ENCODE measurements around the gene PIEZO1.

Gene PIEZO1

DNA sequence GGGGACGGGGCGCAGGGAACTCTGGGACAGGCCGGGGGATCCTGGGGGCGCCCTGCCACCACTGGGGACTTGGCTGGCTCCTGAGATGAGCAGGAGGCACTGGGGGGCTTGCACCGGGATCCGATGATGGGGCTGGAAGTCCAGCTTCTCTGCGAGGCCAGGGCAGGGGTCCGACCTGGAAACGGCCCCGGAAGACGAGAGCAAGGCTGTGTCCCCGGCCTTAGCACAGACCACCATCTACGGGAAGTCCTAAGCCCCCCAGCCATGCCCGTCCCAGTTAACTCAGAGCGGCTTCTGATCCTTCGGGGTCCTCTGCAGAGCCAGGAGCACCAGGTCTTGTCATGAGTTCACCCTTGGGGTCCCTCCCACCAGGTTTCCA is 19.1 kb upstream of the PIEZO1 start:
- peaks cover 32% of the 10 kb centered on the region for H3K36me3 Mint-ChIP-seq
- no peak for DNase-seq
- H3K9me3 Mint-ChIP-seq: no peaks in the 10 kb centered on the region
- CTCF ChIA-PET: interaction anchor here (1.9 kb wide), 1 partner anchor 22 kb away, joined by 8 read pairs; no protein-coding TSS in a partner anchor
- no peaks in the 10 kb centered on the region for H3K27me3 Mint-ChIP-seq
- peaks cover 42% of the 10 kb centered on the region for H3K4me1 Mint-ChIP-seq
- H3K27ac Mint-ChIP-seq: peak overlapping the region; percentile 68
- peak overlapping the region; percentile 88 for H3K4me3 Mint-ChIP-seq

GRCh38 chr16:88803264-88803987 is 18.4 kb upstream of the PIEZO1 start, which contains the start of gene CDT1:
CDT1 (plus strand) TSS chr16:88803789; CDS start chr16:88803832, 43 bp downstream.
- CTCF ChIA-PET: interaction anchor here (0.6 to 1.0 kb wide), 2 partner anchors 21 to 22 kb away, joined by 3 to 4 read pairs; no protein-coding TSS in a partner anchor
- H3K4me1 Mint-ChIP-seq: peaks cover 44% of the 10 kb centered on the region

GRCh38 chr16:88800277-88800592 is 15.2 kb upstream of the PIEZO1 start:
- H3K27ac Mint-ChIP-seq: peak overlapping the region; percentile 62
- H3K36me3 Mint-ChIP-seq: peaks cover 15% of the 10 kb centered on the region
- peaks cover 49% of the 10 kb centered on the region for H3K4me1 Mint-ChIP-seq
- no peaks in the 10 kb centered on the region for H3K27me3 Mint-ChIP-seq
- DNase-seq: no peak
- no peaks in the 10 kb centered on the region for H3K9me3 Mint-ChIP-seq
- CTCF ChIA-PET: interaction anchor here (1.7 to 3.1 kb wide), 5 partner anchors 10 to 63 kb away, joined by 5 to 14 read pairs (median 6); partner anchors contain the start of genes GALNS and TRAPPC2L
- peak overlapping the region; percentile 6 for H3K4me3 Mint-ChIP-seq

More at GRCh38 chr16:88803264-88803987, 18.4 kb upstream of the PIEZO1 start, which contains the start of gene CDT1:
- Mint-ChIP-seq H3K36me3 (peaks cover 30% of the 10 kb centered on the region), H3K27ac (peak within 1 kb of the TSS; percentile 94), H3K4me3 (peak within 1 kb of the TSS; percentile 88), H3K9me3 (no peaks in the 10 kb centered on the region), H3K27me3 (no peaks in the 10 kb centered on the region)
- DNase-seq: peak; percentile 84

GRCh38 chr16:88799569-88800276 is 14.7 kb upstream of the PIEZO1 start:
- Mint-ChIP-seq H3K9me3 (no peaks in the 10 kb centered on the region), H3K27me3 (no peaks in the 10 kb centered on the region), H3K27ac (peak overlapping the region; percentile 62), H3K4me3 (peak overlapping the region; percentile 6), H3K4me1 (peaks cover 51% of the 10 kb centered on the region), H3K36me3 (peaks cover 15% of the 10 kb centered on the region)
- peak; percentile 73 for DNase-seq
- CTCF ChIA-PET: interaction anchor here (1.6 to 3.1 kb wide), 6 partner anchors 10 to 63 kb away, joined by 4 to 14 read pairs (median 6); partner anchors contain the start of genes GALNS and TRAPPC2L

- no peaks in the 10 kb centered on the region for H3K27me3 Mint-ChIP-seq
Measured at GRCh38 chr16:88798772-88799455, 13.9 kb upstream of the PIEZO1 start.

DNA sequence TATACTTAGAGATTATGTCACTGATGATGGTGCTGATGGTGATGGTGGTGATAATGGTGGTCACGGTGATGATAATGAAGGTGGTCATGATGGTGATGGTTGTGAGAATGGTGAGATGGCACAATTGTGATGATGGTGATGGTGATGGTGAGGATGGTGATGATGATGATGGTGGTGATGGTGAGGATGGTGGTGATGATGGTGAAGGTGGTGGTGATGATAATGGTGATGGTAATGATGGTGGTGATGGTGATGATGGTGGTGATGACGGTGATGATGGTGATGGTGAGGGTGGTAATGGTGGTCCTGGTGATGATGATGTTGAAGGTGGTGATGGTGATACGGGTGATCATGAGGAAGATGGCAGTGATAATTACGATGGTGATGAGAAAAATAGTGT is 13.1 kb upstream of the PIEZO1 start:
- Mint-ChIP-seq H3K36me3 (peaks cover 13% of the 10 kb centered on the region), H3K9me3 (no peaks in the 10 kb centered on the region), H3K27ac (no peak overlapping the region), H3K4me1 (peaks cover 62% of the 10 kb centered on the region), H3K27me3 (no peaks in the 10 kb centered on the region), H3K4me3 (no peak overlapping the region)
- no peak for DNase-seq
- CTCF ChIA-PET: no interaction called here

More at GRCh38 chr16:88798772-88799455, 13.9 kb upstream of the PIEZO1 start:
- Mint-ChIP-seq H3K27ac (no peak overlapping the region), H3K4me3 (no peak overlapping the region), H3K36me3 (peaks cover 13% of the 10 kb centered on the region), H3K9me3 (no peaks in the 10 kb centered on the region), H3K4me1 (peaks cover 54% of the 10 kb centered on the region)
- DNase-seq: no peak
- CTCF ChIA-PET: interaction anchor here (1.6 to 3.1 kb wide), 5 partner anchors 13 to 62 kb away, joined by 4 to 14 read pairs (median 6); partner anchors contain the start of genes GALNS and TRAPPC2L

DNA sequence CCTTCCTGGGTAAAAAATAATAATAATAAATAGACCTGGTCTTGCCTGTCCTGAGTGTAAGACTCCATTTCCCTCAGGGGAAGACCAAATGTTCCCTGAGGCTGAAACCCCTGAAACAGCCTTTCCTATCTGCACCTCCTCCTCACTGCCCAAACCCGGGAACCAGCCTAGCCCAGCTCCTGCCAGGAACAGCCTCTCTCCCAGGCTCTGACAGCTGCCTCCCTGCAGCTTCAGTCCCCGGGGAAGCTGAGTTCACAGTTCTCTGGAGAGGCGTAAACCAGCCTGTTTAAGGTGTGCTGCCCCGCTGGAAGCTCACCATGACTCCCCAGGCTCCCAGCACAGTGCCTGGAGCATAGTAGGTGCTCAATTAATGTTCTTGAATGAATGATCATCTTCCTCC is 11.3 kb upstream of the PIEZO1 start:
- Mint-ChIP-seq H3K9me3 (no peaks in the 10 kb centered on the region), H3K36me3 (peaks cover 13% of the 10 kb centered on the region), H3K27ac (peak overlapping the region; percentile 52), H3K4me3 (no peak overlapping the region), H3K4me1 (peaks cover 73% of the 10 kb centered on the region), H3K27me3 (no peaks in the 10 kb centered on the region)
- no peak for DNase-seq
- CTCF ChIA-PET: interaction anchor here (0.7 to 1.0 kb wide), 2 partner anchors 53 to 59 kb away, joined by 3 read pairs; no protein-coding TSS in a partner anchor

DNA sequence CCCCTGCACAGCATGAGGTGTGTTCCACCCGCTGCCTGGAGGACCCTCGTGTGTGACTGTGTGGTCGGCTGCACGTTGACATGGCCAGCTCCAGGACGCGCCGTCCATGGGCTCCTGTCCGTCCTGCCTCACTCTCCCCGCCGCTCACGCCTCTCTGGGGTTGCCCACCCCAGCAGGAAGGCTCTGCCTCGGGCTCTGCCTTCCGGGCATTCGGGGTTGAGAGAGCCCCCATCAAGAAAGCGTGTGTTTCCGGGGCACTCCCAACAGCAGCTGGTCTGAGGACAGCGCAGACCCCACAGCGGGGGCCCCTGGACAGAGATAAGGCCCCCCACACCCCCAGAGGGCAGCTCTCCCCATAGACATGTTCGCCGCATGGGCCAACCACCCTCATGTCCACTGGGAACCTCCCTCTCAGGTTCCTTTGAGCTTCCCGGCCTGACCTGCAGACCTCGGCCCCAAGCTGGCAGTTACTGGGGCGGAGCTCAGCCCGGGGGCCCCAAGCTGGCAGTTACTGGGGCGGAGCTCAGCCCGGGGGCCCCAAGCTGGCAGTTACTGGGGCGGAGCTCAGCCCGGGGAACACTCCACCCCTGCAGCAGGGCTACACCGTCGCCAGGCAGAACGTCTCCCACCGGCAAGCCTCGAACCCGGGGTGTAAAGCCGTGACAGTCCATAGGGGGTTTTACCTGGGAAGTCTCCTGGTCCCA is 8.4 kb upstream of the PIEZO1 start:
- H3K4me3 Mint-ChIP-seq: peak overlapping the region; percentile 31
- no peaks in the 10 kb centered on the region for H3K27me3 Mint-ChIP-seq
- CTCF ChIA-PET: interaction anchor here (1.7 kb wide), 1 partner anchor 11 kb away, joined by 4 read pairs; no protein-coding TSS in a partner anchor
- no peak for DNase-seq
- peaks cover 66% of the 10 kb centered on the region for H3K4me1 Mint-ChIP-seq
- H3K9me3 Mint-ChIP-seq: no peaks in the 10 kb centered on the region
- H3K27ac Mint-ChIP-seq: peak overlapping the region; percentile 91
- peaks cover 1% of the 10 kb centered on the region for H3K36me3 Mint-ChIP-seq

DNA sequence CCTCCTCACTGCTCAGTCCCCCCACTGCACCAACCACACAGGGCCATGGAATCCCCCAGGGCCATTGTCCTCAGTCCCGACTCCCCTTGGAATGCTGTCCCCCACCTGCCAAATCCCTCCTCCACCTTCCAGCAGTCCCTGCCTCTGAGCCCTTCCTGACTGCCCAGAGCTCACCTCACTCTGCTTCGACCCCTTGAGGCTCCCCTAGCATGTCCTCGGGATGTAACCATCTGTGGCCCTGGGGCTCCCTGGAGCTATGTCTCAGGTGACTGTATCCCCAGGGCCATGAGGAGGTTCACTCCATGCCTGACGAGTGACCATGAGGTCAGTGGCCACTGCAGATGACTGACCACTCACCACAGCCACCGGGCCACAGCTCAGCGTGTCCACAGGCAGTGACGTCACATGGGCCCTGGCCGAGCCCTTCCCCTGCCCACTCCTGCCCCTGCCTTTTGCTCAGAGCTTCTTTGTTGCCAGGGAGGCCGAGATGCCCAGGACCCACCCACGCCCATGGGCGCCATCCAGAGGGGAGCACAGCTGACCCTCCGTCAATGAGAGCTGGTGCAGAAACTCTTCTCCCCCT is 7.7 kb upstream of the PIEZO1 start:
- CTCF ChIA-PET: no interaction called here
- peaks cover 69% of the 10 kb centered on the region for H3K4me1 Mint-ChIP-seq

DNA sequence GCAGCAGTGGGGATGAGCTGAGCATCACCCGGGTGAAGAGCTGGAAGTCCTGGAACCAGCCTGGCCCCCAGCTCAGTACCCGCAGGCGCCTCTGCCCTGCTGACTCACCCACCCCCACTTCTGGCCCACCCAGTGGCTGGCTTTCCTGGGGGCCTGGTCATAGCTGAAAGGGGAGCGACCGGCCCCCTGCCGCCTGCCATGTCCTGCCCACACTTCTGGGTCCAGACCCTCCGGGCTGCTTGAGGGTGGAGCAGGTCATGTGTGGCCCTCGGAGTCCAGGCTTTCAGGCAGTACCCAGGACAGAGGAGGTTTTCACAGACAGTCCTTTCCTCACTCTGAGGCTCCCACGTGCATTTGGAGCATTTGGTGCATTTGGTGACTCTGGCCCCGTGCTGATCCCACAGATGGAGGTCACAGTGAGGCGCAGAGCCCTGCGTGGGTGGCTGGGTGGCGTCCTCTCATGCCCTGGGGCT is 7.1 kb upstream of the PIEZO1 start:
- Mint-ChIP-seq H3K4me3 (no peak overlapping the region), H3K27me3 (peaks cover 8% of the 10 kb centered on the region), H3K36me3 (peaks cover 1% of the 10 kb centered on the region), H3K4me1 (peaks cover 69% of the 10 kb centered on the region), H3K9me3 (no peaks in the 10 kb centered on the region), H3K27ac (peak overlapping the region; percentile 74)
- CTCF ChIA-PET: no interaction called here
- no peak for DNase-seq

More for the DNA sequence above, 7.7 kb upstream of the PIEZO1 start:
- peaks cover 4% of the 10 kb centered on the region for H3K27me3 Mint-ChIP-seq
- H3K9me3 Mint-ChIP-seq: no peaks in the 10 kb centered on the region
- peak overlapping the region; percentile 0 for H3K4me3 Mint-ChIP-seq
- DNase-seq: no peak
- peak overlapping the region; percentile 74 for H3K27ac Mint-ChIP-seq
- H3K36me3 Mint-ChIP-seq: peaks cover 1% of the 10 kb centered on the region

DNA sequence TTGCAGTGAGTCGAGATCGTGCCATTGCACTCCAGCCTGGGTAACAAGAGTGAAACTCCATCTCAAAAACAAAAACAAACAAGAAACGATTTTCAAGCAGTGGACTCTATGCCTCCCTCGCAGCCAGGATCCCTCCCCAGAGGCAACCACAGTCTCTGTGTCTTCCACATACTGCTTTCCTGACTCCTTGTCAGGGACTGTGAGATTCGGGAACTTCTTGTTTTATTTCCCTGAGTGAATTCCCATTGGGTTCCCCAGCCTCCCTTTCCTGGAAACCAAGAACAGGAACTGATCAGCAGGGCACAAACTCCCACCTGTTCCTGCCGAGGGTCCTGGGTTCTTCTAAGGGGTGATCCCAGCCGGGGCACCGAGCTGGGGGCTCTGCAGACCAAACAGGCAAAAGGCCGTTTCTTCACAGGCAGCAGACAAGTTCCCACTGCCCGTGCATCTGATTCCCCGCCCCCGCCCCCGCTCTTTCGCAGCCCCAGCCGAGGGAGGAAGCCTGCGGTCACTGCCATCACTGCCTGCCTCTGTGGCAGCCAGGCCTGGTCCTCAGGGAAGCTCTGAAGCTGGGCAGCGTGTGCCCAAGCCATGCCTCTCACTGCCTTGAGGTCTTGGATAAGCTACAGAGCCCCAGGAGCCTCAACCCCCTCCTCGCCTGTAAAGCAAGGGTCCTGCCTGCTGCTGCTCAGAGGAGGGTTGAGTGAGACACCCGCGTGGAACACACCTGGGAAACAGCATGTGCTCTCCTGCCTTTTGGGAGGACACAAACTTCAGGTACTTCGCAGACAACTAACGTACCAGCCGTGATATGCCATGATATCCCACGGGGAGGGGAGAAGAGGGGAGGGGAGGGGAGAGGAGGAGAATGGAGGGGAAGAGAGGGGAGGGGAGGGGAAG is 5.5 kb upstream of the PIEZO1 start:
- peak; percentile 78 for DNase-seq
- Mint-ChIP-seq H3K27me3 (peaks cover 8% of the 10 kb centered on the region), H3K4me3 (peak overlapping the region; percentile 64), H3K27ac (peak overlapping the region; percentile 93), H3K9me3 (no peaks in the 10 kb centered on the region), H3K4me1 (peaks cover 64% of the 10 kb centered on the region), H3K36me3 (peaks cover 1% of the 10 kb centered on the region)
- CTCF ChIA-PET: interaction anchor here (1.6 kb wide), 1 partner anchor 10 kb away, joined by 6 read pairs; no protein-coding TSS in a partner anchor

GRCh38 chr16:88789594-88789993 is 4.6 kb upstream of the PIEZO1 start:
- H3K4me3 Mint-ChIP-seq: peak overlapping the region; percentile 64
- H3K4me1 Mint-ChIP-seq: peaks cover 54% of the 10 kb centered on the region
- peak overlapping the region; percentile 93 for H3K27ac Mint-ChIP-seq

More at GRCh38 chr16:88789594-88789993, 4.6 kb upstream of the PIEZO1 start:
- no peaks in the 10 kb centered on the region for H3K9me3 Mint-ChIP-seq
- CTCF ChIA-PET: interaction anchor here (1.6 kb wide), 1 partner anchor 11 kb away, joined by 6 read pairs; no protein-coding TSS in a partner anchor
- H3K27me3 Mint-ChIP-seq: peaks cover 8% of the 10 kb centered on the region
- H3K36me3 Mint-ChIP-seq: peaks cover under 1% of the 10 kb centered on the region
- DNase-seq: no peak

All from activated naive CD4-positive, alpha-beta T cell treated with anti-CD3 and anti-CD28 coated beads, Interleukin-2, amount 10 ng/mL, durations not matched to agents 7 days and 5 days (primary cell).